Keratinocyte (primary cell): ENCODE measurements around the gene ADAMTS1.

ENCODE experiments used
- CTCF ChIP-seq, 3 experiments: IDR thresholded peaks in 1 of 3; conservative IDR thresholded peaks in 1 of 3; optimal IDR thresholded peaks in 1 of 3; 2 replicates in 2 of 3; 3 replicates in 1 of 3; pipeline versions ENCODE3 to v1.5.1; 2011; ENCODE audit warnings: low read length in 3 of 3, mild to moderate bottlenecking in 3 of 3, moderate library complexity in 2 of 3, control low read depth in 1 of 3, inconsistent platforms in 1 of 3; ENCODE audit not compliant: insufficient read depth in 2 of 3; ENCODE audit errors: extremely low read depth in 1 of 3
- EZH2 ChIP-seq: IDR thresholded peaks from one replicate; pipeline ENCODE4 v1.6.1; 2012; ENCODE audit warnings: inconsistent platforms, mild to moderate bottlenecking, low read length, moderate library complexity

DNA sequence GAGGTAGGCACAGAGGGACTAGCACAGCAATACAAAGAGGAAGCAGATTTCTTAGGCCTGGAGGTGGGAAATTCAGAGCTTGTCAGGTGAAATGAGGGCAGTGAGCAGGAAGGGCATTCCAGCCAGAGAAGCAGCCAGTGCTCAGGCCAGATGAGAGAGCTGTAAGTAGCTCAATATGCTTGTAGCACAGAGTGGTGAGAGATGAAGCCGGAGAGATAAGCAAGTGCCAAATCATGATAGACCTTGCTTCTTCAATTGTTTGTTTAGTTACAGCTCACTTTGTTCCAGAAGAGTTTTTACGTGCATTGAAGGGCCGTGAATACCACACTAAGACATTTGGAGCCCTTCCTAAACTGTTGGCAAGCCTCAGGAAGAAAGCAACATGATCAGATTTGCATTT, 42.0 kb upstream of the ADAMTS1 start:
- TF ChIP-seq CTCF (optimal IDR thresholded peaks at IDR 0.05 in 1 of 3, IDR thresholded peaks at IDR 0.05 in 1 of 3, conservative IDR thresholded peaks at IDR 0.05 in 1 of 3; ENCODE audit: extremely low read depth in 1 of 3, insufficient read depth in 2 of 3, low read length in 3 of 3) = no peak
- no peak for TF ChIP-seq EZH2
